WTC11 (cell line): Measurements from ENCODE around the gene BCAS3. TPM values are rescaled to one million over a fixed set of nuclear protein-coding genes. Genes with fewer than 3 reads are reported as not detected.
A peak's percentile ranks its signal among the peaks of the same experiment; 100 is the strongest.
"Not testable (repeated sequence)": the region's sequence is repeated elsewhere in the genome, so short reads cannot be mapped to it uniquely, and the experiment has no call there.

Experiments used
- ATAC-seq: fragments of 200-7000 bp; cut with Tn5 transposase; 2 replicates; pipeline ENCODE4 v1.10.0; 2021; ENCODE audit warnings: mild to moderate bottlenecking, moderate library complexity
- CTCF ChIA-PET: fragments of 300-600 bp; sonication (Branson Sonifier 250); formaldehyde crosslinking; loops from one replicate; lab custom pipeline; 2021; ENCODE audit warnings: antibody characterized with exemption; lab: Charles Lee
- POLR2A ChIA-PET: fragments of 350-600 bp; sonication (Branson Sonifier 250); formaldehyde crosslinking; loops from one replicate; lab custom pipeline; 2021; ENCODE audit warnings: antibody characterized with exemption; lab: Charles Lee
- DNase-seq: peaks from one replicate; pipeline ENCODE4 v3.0.0; 2021; ENCODE audit warnings: low spot score
- H3K27ac Mint-ChIP-seq: 2 replicates; pipeline ENCODE4 v1.8.0; 2021; ENCODE audit warnings: mixed read lengths
- H3K27me3 Mint-ChIP-seq: 2 replicates; pipeline ENCODE4 v1.8.0; 2021; ENCODE audit warnings: low read depth, mild to moderate bottlenecking, moderate library complexity, mixed read lengths
- H3K36me3 Mint-ChIP-seq: 2 replicates; pipeline ENCODE4 v1.8.0; 2021; ENCODE audit warnings: mixed read lengths
- H3K4me1 Mint-ChIP-seq: 2 replicates; pipeline ENCODE4 v1.8.0; 2022; ENCODE audit warnings: mixed read lengths
- H3K4me3 Mint-ChIP-seq: 2 replicates; pipeline ENCODE4 v1.8.0; 2021; ENCODE audit warnings: mild to moderate bottlenecking, moderate library complexity, mixed read lengths
- H3K9me3 Mint-ChIP-seq: 2 replicates; pipeline ENCODE4 v1.8.0; 2021; ENCODE audit warnings: mixed read lengths
- ATF2 ChIP-seq: sonication (generic); formaldehyde crosslinking; IDR thresholded peaks from 2 replicates; pipeline ENCODE4 v1.8.1; 2022; ENCODE audit warnings: low read depth, missing genetic modification reagents, borderline replicate concordance
- ATF6 ChIP-seq: sonication (generic); formaldehyde crosslinking; IDR thresholded peaks from 2 replicates; pipeline ENCODE4 v1.8.1; 2023; ENCODE audit warnings: mild to moderate bottlenecking, missing genetic modification reagents
- CDX4 ChIP-seq: fragments of 250-450 bp; sonication (Bioruptor Pico); IDR thresholded peaks from 2 replicates; pipeline ENCODE4 v1.9.0; 2021; ENCODE audit warnings: moderate library complexity, mild to moderate bottlenecking, inconsistent platforms, borderline replicate concordance
- E2F5 ChIP-seq: sonication (generic); formaldehyde crosslinking; IDR thresholded peaks from 2 replicates; pipeline ENCODE4 v1.8.1; 2022; ENCODE audit warnings: mild to moderate bottlenecking, moderate library complexity, missing genetic modification reagents
- ELF4 ChIP-seq: sonication (generic); formaldehyde crosslinking; IDR thresholded peaks from 2 replicates; pipeline ENCODE4 v1.8.1; 2022; ENCODE audit warnings: low read depth, mild to moderate bottlenecking, moderate library complexity, missing genetic modification reagents
- GABPB1 ChIP-seq: sonication (generic); formaldehyde crosslinking; IDR thresholded peaks from 2 replicates; pipeline ENCODE4 v1.8.1; 2023; ENCODE audit warnings: mild to moderate bottlenecking, missing genetic modification reagents
- GTF2I ChIP-seq: fragments of 250-450 bp; sonication (Bioruptor Pico); conservative IDR thresholded peaks from 2 replicates; pipeline ENCODE4 v1.4.0; 2021; ENCODE audit warnings: mild to moderate bottlenecking
- IRF1 ChIP-seq: sonication (generic); formaldehyde crosslinking; IDR thresholded peaks from 2 replicates; pipeline ENCODE4 v1.8.0; 2023; ENCODE audit warnings: missing genetic modification reagents
- KAT7 ChIP-seq: sonication (generic); formaldehyde crosslinking; IDR thresholded peaks from 2 replicates; pipeline ENCODE4 v1.8.1; 2023; ENCODE audit warnings: missing genetic modification reagents, mild to moderate bottlenecking, borderline replicate concordance
- NFATC4 ChIP-seq: fragments of 250-450 bp; sonication (Bioruptor Pico); IDR thresholded peaks from 2 replicates; pipeline ENCODE4 v1.9.0; 2021; ENCODE audit warnings: mild to moderate bottlenecking
- SMAD4 ChIP-seq: sonication (generic); formaldehyde crosslinking; IDR thresholded peaks from 2 replicates; pipeline ENCODE4 v1.8.0; 2022; ENCODE audit warnings: mild to moderate bottlenecking, missing genetic modification reagents
- SP1 ChIP-seq: sonication (generic); formaldehyde crosslinking; conservative IDR thresholded peaks from 2 replicates; pipeline ENCODE4 v1.8.1; 2022; ENCODE audit warnings: missing genetic modification reagents
- TP53 ChIP-seq: sonication (generic); formaldehyde crosslinking; IDR thresholded peaks from 2 replicates; pipeline ENCODE4 v1.8.1; 2023; ENCODE audit warnings: mild to moderate bottlenecking, missing genetic modification reagents
- ZNF232 ChIP-seq: sonication (generic); formaldehyde crosslinking; IDR thresholded peaks from 2 replicates; pipeline ENCODE4 v1.8.0; 2022; ENCODE audit warnings: mild to moderate bottlenecking, missing genetic modification reagents
- ZNF317 ChIP-seq: sonication (generic); formaldehyde crosslinking; IDR thresholded peaks from 2 replicates; pipeline ENCODE4 v1.8.1; 2023; ENCODE audit warnings: low read depth, mild to moderate bottlenecking, moderate library complexity, missing genetic modification reagents, borderline replicate concordance
- total RNA-seq: library from RNA; stranded (reverse); gene quantifications from 3 replicates; pipeline ENCODE4 v1.2.3, GENCODE V29; 2021
- TF ChIP-seq, protein P1 (sequence below): sonication (generic); formaldehyde crosslinking; IDR thresholded peaks from 2 replicates; pipeline ENCODE4 v1.8.0; 2022; ENCODE audit warnings: mild to moderate bottlenecking, missing genetic modification reagents
- TF ChIP-seq, protein P2 (sequence below): sonication (generic); formaldehyde crosslinking; IDR thresholded peaks from 2 replicates; pipeline ENCODE4 v1.8.1; 2023; ENCODE audit warnings: mild to moderate bottlenecking, missing genetic modification reagents
- TF ChIP-seq, protein P3 (sequence below): fragments of 250-450 bp; sonication (Bioruptor Pico); IDR thresholded peaks from 2 replicates; pipeline ENCODE4 v2.1.2; 2022; ENCODE audit warnings: mild to moderate bottlenecking, moderate library complexity

The BCAS3 gene
- total RNA-seq, 1 experiment from 2014 or later, result 15.5 TPM

DNA sequence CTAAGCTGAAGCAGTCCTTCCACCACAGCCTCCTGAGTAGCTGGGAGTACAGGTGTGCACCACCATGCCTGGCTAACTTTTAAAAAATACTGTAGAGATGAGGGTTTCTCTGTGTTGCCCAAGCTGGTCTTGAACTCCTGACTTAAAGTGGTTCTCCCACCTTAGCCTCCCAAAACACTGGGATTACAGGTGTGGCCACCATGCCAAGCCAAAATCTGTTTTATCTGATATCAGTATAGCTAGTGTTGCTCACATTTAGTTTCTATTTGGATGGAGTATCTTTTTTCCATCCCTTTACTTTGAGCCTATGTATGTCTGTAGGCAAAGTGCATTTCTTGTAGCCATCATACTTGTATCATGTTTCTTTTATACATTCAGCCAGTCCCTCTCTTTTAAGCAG lies 82.1 kb downstream of the BCAS3 start (continued):
- TF ChIP-seq SMAD4 (CRISPR knock-in tag), result no peak
- TF ChIP-seq ZNF232, result no peak
- TF ChIP-seq, protein P1, sequence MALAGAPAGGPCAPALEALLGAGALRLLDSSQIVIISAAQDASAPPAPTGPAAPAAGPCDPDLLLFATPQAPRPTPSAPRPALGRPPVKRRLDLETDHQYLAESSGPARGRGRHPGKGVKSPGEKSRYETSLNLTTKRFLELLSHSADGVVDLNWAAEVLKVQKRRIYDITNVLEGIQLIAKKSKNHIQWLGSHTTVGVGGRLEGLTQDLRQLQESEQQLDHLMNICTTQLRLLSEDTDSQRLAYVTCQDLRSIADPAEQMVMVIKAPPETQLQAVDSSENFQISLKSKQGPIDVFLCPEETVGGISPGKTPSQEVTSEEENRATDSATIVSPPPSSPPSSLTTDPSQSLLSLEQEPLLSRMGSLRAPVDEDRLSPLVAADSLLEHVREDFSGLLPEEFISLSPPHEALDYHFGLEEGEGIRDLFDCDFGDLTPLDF (CRISPR knock-in tag), result no peak

DNA sequence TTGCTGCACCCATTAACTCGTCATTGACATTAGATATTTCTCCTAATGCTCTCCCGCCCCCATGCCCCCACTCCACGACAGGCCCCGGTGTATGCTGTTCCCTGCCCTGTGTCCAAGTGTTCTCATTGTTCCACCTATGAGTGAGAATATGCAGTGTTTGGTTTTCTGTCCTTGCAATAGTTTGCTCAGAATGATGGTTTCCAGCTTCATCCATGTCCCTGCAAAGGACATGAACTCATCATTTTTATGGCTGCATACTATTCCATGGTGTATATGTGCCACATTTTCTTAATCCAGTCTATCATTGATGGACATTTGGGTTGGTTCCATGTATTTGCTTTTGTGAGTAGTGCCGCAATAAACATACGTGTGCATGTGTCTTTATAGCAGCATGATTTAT lies 83.7 kb downstream of the BCAS3 start:
- H3K27ac Mint-ChIP-seq, CTCF ChIA-PET: not testable (repeated sequence)

DNA sequence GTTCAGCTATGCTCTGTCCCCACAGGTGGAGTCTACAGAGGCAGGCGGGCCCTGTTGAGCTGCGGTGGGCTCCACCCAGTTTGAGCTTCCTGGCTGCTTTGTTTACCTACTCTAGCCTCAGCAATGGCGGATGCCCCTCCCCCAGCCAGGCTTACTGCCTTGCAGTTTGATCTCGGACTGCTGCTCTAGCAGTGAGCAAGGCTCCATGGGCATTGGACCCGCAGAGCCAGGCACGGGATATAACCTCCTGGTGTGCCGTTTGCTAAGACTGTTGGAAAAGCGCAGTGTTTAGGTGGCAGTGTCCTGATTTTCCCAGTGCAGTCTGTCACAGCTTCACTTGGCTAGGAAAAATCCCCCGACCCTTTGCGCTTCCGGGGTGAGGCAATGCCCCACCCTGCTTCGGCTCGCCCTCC lies 89.1 kb downstream of the BCAS3 start:
- no peak overlapping the region for H3K4me3 Mint-ChIP-seq
- DNase-seq (peak; percentile 28), ATAC-seq (no peak)
- H3K27ac Mint-ChIP-seq, result no peak overlapping the region
- peaks cover 16% of the 10 kb centered on the region for H3K36me3 Mint-ChIP-seq
- H3K4me1 Mint-ChIP-seq, result no peaks in the 10 kb centered on the region
- H3K27me3 Mint-ChIP-seq, result no peaks in the 10 kb centered on the region
- TF ChIP-seq, protein P2, sequence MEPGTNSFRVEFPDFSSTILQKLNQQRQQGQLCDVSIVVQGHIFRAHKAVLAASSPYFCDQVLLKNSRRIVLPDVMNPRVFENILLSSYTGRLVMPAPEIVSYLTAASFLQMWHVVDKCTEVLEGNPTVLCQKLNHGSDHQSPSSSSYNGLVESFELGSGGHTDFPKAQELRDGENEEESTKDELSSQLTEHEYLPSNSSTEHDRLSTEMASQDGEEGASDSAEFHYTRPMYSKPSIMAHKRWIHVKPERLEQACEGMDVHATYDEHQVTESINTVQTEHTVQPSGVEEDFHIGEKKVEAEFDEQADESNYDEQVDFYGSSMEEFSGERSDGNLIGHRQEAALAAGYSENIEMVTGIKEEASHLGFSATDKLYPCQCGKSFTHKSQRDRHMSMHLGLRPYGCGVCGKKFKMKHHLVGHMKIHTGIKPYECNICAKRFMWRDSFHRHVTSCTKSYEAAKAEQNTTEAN (CRISPR knock-in tag), result no peak
- TF ChIP-seq GTF2I (no peak), IRF1 (CRISPR knock-in tag) (no peak), KAT7 (CRISPR knock-in tag) (no peak), GABPB1 (CRISPR knock-in tag) (no peak), ELF4 (no peak), ZNF317 (CRISPR knock-in tag) (no peak), SP1 (CRISPR knock-in tag) (no peak)
- TF ChIP-seq, protein P1 (CRISPR knock-in tag), result no peak
- POLR2A ChIA-PET, result no interaction called here
- CTCF ChIA-PET, result no interaction called here
- H3K9me3 Mint-ChIP-seq, result peaks cover 22% of the 10 kb centered on the region

More for the DNA sequence above, 83.7 kb downstream of the BCAS3 start:
- H3K4me3 Mint-ChIP-seq, H3K36me3 Mint-ChIP-seq, ATAC-seq, H3K27me3 Mint-ChIP-seq, POLR2A ChIA-PET, DNase-seq, H3K4me1 Mint-ChIP-seq: not testable (repeated sequence)
- H3K9me3 Mint-ChIP-seq, result peaks cover 13% of the 10 kb centered on the region

DNA sequence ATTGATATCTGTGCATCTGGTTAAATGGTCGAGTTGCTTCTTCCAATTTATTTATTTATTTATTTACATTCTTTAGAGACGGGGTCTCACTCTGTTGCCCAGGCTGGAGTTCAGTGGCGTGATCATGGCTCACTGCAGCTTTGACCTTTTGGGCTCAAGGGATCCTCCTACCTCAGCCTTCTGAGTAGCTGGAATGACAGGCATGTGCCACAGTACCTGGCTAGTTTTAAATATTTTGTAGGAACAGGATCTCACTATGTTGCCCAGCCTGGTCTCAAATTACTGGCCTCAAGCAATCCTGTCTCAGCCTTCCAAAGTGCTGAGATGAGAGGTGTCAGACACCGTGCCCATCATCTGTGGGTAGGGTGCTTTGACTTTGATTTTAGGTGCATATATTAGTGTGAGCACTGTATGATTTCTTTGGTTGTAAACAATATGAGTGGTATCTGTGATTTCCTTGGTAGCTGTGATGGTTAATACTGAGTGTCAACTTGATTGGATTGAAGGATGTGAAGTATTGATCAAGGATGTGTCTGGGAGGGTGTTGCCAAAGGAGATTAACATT lies 90.2 kb downstream of the BCAS3 start:
- Mint-ChIP-seq H3K27me3 (no peaks in the 10 kb centered on the region), H3K9me3 (peaks cover 23% of the 10 kb centered on the region), H3K27ac (no peak overlapping the region), H3K36me3 (peaks cover 15% of the 10 kb centered on the region), H3K4me3 (no peak overlapping the region), H3K4me1 (no peaks in the 10 kb centered on the region)
- ChIA-PET CTCF (no interaction called here), POLR2A (no interaction called here)
- ATAC-seq, result no peak
- no peak for DNase-seq
- TF ChIP-seq ATF6 (CRISPR knock-in tag) (no peak), CDX4 (CRISPR knock-in tag) (no peak), ATF2 (CRISPR knock-in tag) (no peak), TP53 (CRISPR knock-in tag) (no peak), NFATC4 (no peak), E2F5 (CRISPR knock-in tag) (no peak)
- TF ChIP-seq, protein P3, sequence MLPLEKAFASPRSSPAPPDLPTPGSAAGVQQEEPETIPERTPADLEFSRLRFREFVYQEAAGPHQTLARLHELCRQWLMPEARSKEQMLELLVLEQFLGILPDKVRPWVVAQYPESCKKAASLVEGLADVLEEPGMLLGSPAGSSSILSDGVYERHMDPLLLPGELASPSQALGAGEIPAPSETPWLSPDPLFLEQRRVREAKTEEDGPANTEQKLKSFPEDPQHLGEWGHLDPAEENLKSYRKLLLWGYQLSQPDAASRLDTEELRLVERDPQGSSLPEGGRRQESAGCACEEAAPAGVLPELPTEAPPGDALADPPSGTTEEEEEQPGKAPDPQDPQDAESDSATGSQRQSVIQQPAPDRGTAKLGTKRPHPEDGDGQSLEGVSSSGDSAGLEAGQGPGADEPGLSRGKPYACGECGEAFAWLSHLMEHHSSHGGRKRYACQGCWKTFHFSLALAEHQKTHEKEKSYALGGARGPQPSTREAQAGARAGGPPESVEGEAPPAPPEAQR (CRISPR knock-in tag), result no peak
